CD4-positive, alpha-beta T cell (primary cell): Measurements from ENCODE around the gene MEGF11. TPM values are rescaled to one million over a fixed set of nuclear protein-coding genes. Genes with fewer than 3 reads are reported as not detected.

Source experiments
- ATAC-seq: fragments of 200-7000 bp; cut with Tn5 transposase; one replicate; pipeline ENCODE4 v1.10.0; 2022; ENCODE audit warnings: mild to moderate bottlenecking; ENCODE audit not compliant: poor library complexity
- CTCF ChIA-PET: fragments of 350-600 bp; sonication (Branson Sonifier 250); formaldehyde crosslinking; loops from one replicate; lab custom pipeline; 2021; ENCODE audit warnings: antibody characterized with exemption, inconsistent platforms; lab: Charles Lee
- POLR2A ChIA-PET: fragments of 350-600 bp; sonication (Branson Sonifier 250); formaldehyde crosslinking; loops from one replicate; lab custom pipeline; 2021; ENCODE audit warnings: antibody characterized with exemption, inconsistent platforms; lab: Charles Lee
- DNase-seq, 14 experiments: peaks; one replicate each; pipeline ENCODE4 v3.0.0-alpha.2; 2013 to 2020; ENCODE audit warnings: mixed read lengths in 2 of 14
- H3K27ac ChIP-seq, 2 donors: one replicate each; pipeline versions ENCODE4 v1.5.1 to v1.7.0; 2013; ENCODE audit warnings: low read length in 2 of 2, low read depth in 1 of 2, mild to moderate bottlenecking in 1 of 2
- H3K27me3 ChIP-seq, 2 experiments: 1 replicate in 1 of 2; 2 replicates in 1 of 2; pipeline versions ENCODE4 v1.6.1 to v1.7.0; 2013; ENCODE audit warnings: low read length in 2 of 2, control low read depth in 1 of 2, mild to moderate bottlenecking in 1 of 2, moderate library complexity in 1 of 2; ENCODE audit not compliant: insufficient read depth in 2 of 2, control insufficient read depth in 1 of 2
- H3K36me3 ChIP-seq: one replicate; pipeline ENCODE4 v1.6.1; 2013; ENCODE audit warnings: low read length, control low read depth; ENCODE audit not compliant: insufficient read depth
- H3K4me1 ChIP-seq: one replicate; pipeline ENCODE4 v1.6.1; 2013; ENCODE audit warnings: low read length, control low read depth; ENCODE audit not compliant: insufficient read depth
- H3K4me3 ChIP-seq: one replicate; pipeline ENCODE4 v1.5.1; 2013; ENCODE audit warnings: mild to moderate bottlenecking, low read length, moderate library complexity
- H3K9me3 ChIP-seq, 2 experiments: 1 replicate in 1 of 2; 2 replicates in 1 of 2; pipeline versions ENCODE4 v1.6.1 to v1.7.0; 2013; ENCODE audit warnings: low read length in 2 of 2, mild to moderate bottlenecking in 2 of 2, control low read depth in 1 of 2, moderate library complexity in 1 of 2; ENCODE audit not compliant: control insufficient read depth in 1 of 2, insufficient read depth in 1 of 2
- H3K27ac Mint-ChIP-seq: one replicate; pipeline ENCODE4 v1.8.0; 2020; ENCODE audit warnings: mixed read lengths
- H3K27me3 Mint-ChIP-seq: one replicate; pipeline ENCODE4 v1.8.0; 2021; ENCODE audit warnings: mixed read lengths
- H3K36me3 Mint-ChIP-seq: one replicate; pipeline ENCODE4 v1.8.0; 2021; ENCODE audit warnings: low read depth, mixed read lengths
- H3K4me1 Mint-ChIP-seq: one replicate; pipeline ENCODE4 v1.8.0; 2021; ENCODE audit warnings: low read depth, mixed read lengths
- H3K4me3 Mint-ChIP-seq: one replicate; pipeline ENCODE4 v1.8.0; 2020; ENCODE audit warnings: mild to moderate bottlenecking, mixed read lengths
- H3K9me3 Mint-ChIP-seq: one replicate; pipeline ENCODE4 v1.8.0; 2020; ENCODE audit warnings: mixed read lengths
- CTCF ChIP-seq: fragments of 200-600 bp; IDR thresholded peaks from one replicate; pipeline ENCODE4 v1.8.0; 2022; ENCODE audit warnings: antibody characterized with exemption, mild to moderate bottlenecking
- intact Hi-C, 2 experiments: fragments of 100-400 bp; cut with DNase I in 1 of 2; cut with micrococcal nuclease in 1 of 2; formaldehyde crosslinking; loops; one replicate each; pipeline versions ENCODE4 v1.15.1 to v1.9.0; 2023 to 2025; cut with DNase I, micrococcal nuclease
- total RNA-seq, 174 experiments: library from RNA in 2 of 174; stranded (reverse) in 2 of 174; gene quantifications; one replicate each; pipeline ENCODE4 v1.2.3 and lab custom pipeline; 2021 to 2026

Gene MEGF11
- total RNA-seq, 2 experiments from 2014 or later: not detected

GRCh38 chr15:65963358-65963757 lies 290.2 kb downstream of the MEGF11 start:
- no peak overlapping the region for H3K27ac ChIP-seq
- H3K9me3 ChIP-seq: no peaks in the 10 kb centered on the region
- no peaks in the 10 kb centered on the region for H3K36me3 ChIP-seq
- peaks cover 37% of the 10 kb centered on the region for H3K27me3 Mint-ChIP-seq
- H3K36me3 Mint-ChIP-seq: no peaks in the 10 kb centered on the region
- TF ChIP-seq CTCF: no peak
- ATAC-seq (no peak), DNase-seq (no peak)
- intact Hi-C loops: no loop called here
- ChIA-PET CTCF (no interaction called here), POLR2A (no interaction called here)
- H3K27ac Mint-ChIP-seq: no peak overlapping the region
- H3K4me3 ChIP-seq: no peak overlapping the region
- peaks cover 4 to 12% of the 10 kb centered on the region in 2 experiments for H3K27me3 ChIP-seq
- no peaks in the 10 kb centered on the region for H3K4me1 Mint-ChIP-seq
- H3K4me1 ChIP-seq: no peaks in the 10 kb centered on the region
- H3K9me3 Mint-ChIP-seq: no peaks in the 10 kb centered on the region
- H3K4me3 Mint-ChIP-seq: no peak overlapping the region

- H3K27me3 Mint-ChIP-seq: peaks cover 27% of the 10 kb centered on the region
- no peaks in the 10 kb centered on the region for H3K4me1 ChIP-seq
- no peak overlapping the region for H3K27ac ChIP-seq
- no peaks in the 10 kb centered on the region for H3K9me3 ChIP-seq
- H3K27me3 ChIP-seq: peaks cover 4 to 12% of the 10 kb centered on the region in 2 experiments
- no peaks in the 10 kb centered on the region for H3K9me3 Mint-ChIP-seq
- no peaks in the 10 kb centered on the region for H3K36me3 Mint-ChIP-seq
- TF ChIP-seq CTCF: no peak
- no peak overlapping the region for H3K27ac Mint-ChIP-seq
- no peaks in the 10 kb centered on the region for H3K4me1 Mint-ChIP-seq
- DNase-seq (no peak), ATAC-seq (no peak)
- POLR2A ChIA-PET: no interaction called here
- CTCF ChIA-PET: no interaction called here
- intact Hi-C loops: no loop called here
- no peaks in the 10 kb centered on the region for H3K36me3 ChIP-seq
- H3K4me3 Mint-ChIP-seq: no peak overlapping the region
- H3K4me3 ChIP-seq: no peak overlapping the region
Observed at GRCh38 chr15:65962187-65962586, 291.4 kb downstream of the MEGF11 start.

GRCh38 chr15:65960586-65960985 lies 293.0 kb downstream of the MEGF11 start:
- H3K4me3 ChIP-seq: no peak overlapping the region
- CTCF ChIA-PET: no interaction called here
- ATAC-seq: no peak
- Mint-ChIP-seq H3K9me3 (no peaks in the 10 kb centered on the region), H3K27ac (no peak overlapping the region), H3K4me1 (no peaks in the 10 kb centered on the region), H3K27me3 (peaks cover 16% of the 10 kb centered on the region), H3K4me3 (no peak overlapping the region), H3K36me3 (no peaks in the 10 kb centered on the region)
- intact Hi-C loops: no loop called here
- POLR2A ChIA-PET: no interaction called here
- H3K27me3 ChIP-seq: peaks cover 4 to 6% of the 10 kb centered on the region in 2 experiments
- H3K9me3 ChIP-seq: no peaks in the 10 kb centered on the region
- H3K4me1 ChIP-seq: no peaks in the 10 kb centered on the region
- no peaks in the 10 kb centered on the region for H3K36me3 ChIP-seq
- TF ChIP-seq CTCF: no peak
- H3K27ac ChIP-seq: no peak overlapping the region
- DNase-seq: no peak
